Heart left ventricle (tissue), 13 donors: Measurements from ENCODE around the gene TDRD10.

Experiments
- CTCF ChIP-seq, 12 donors: fragments of 200-600 bp; sonication (generic) in 4 of 12; IDR thresholded peaks; one replicate each; pipeline versions ENCODE4 v1.5.0 to v1.8.0; 2018 to 2022; ENCODE audit warnings: antibody characterized with exemption in 12 of 12, mild to moderate bottlenecking in 5 of 12
- POLR2A ChIP-seq, 2 donors: fragments of 450-650 bp; IDR thresholded peaks; one replicate each; pipeline ENCODE4 v1.6.1; 2017; ENCODE audit warnings: antibody characterized with exemption in 2 of 2, mild to moderate bottlenecking in 2 of 2, moderate library complexity in 2 of 2
- donor health status: ischemic (EF 13 %, LVEDD 7.1; RV severe dilation, severe dysfunction).
- donor health status: DM: no; HTN: yes; CAD: no.
- donor health status: DM: no; HTN: no; CAD: no.
- donor health status: ischemic (EF 25% LVEDD 6.9; RV normal size, moderate dysfunction).
- donor health status: ischemic (EF 25% LVEDD 5.7; RV mildly dilated, moderate dysfunction).
- donor health status: ischemic (EF 35%, LVEDD 5.7; RV mildly dilated, moderate dysfunction).
- donor health status: nonischemic (EF 11% LVEDD 7.7; RV severe dilation, severe dysfunction).
- donor health status: DM: yes; HTN: yes; CAD: no.
- donor health status: PGD.
- donor health status: ischemic (EF 29% LVEDD 5.4; RV normal size, mild dysfunction).
- donor health status: nonischemic (EF 23%, LVEDD 6.1; RV moderate dilation, normal function).

- no peak for TF ChIP-seq CTCF (IDR thresholded peaks at IDR 0.05)
- no peak for TF ChIP-seq POLR2A (IDR thresholded peaks at IDR 0.05)
Observed at GRCh38 chr1:154529308-154529707, 27.3 kb downstream of the TDRD10 start.
